OCI-M1 (cell line): ENCODE data around the gene GPD2.
"Not testable (repeated sequence)": the region's sequence is repeated elsewhere in the genome, so short reads cannot be mapped to it uniquely, and the experiment has no call there.

Experiments used
- DNase-seq: peaks from one replicate; lab custom pipeline; 2025; lab: John Stamatoyannopoulos, UW

GPD2 gene

DNA sequence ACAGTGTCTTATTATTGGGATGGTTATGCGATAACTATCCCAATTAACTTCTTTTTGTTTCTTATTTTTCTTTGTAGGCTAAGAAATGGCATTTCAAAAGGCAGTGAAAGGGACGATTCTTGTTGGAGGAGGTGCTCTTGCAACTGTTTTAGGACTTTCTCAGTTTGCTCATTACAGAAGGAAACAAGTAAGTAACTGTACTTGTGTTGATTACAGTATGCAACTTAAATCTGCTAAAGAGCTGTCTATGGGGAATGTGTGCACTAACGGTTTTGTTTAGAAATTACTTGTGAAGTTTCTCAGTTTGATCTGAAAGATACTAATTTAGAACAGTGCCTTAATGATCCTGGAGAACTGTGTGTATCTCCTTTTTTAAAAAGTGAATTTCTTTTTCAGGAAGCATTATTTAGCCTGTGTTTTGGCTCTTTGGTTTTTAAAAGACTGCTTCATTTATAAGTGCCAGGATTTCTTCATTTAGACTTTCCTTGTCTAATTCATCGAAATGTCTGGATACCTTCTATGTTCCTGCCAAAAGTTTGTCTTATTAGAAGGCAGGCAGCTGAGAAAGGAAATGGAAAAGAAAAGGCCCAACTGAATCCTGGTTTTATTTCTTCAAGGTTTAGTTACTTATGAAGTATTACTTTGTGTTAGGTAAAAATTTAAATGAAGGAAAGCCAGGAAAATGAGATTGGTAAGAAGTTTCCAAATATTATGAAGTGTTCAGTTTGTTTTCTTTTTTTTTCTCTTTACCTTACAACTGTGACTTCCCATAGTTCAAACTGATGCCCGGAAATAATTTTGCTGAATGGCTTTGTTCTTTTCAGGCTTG is 40.1 kb downstream of the GPD2 start:
- no peak for DNase-seq

DNA sequence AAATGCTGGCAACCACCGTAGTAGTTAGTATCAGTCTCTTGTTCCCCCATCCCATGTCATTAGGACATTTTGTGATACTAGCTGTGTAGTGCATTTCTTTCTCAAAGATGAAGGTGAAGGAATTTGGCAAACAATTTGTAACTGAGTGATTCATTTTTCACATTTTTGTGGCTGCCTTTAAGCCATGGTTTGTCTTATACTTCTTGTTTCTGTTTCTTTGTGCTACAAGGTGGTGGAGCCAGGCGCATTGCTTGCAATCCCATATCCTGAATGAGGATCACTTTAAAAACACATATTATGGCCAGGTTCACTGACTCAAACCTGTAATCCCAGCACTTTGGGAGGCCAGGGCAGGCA is 40.6 kb downstream of the GPD2 start:
- DNase-seq = no peak

DNA sequence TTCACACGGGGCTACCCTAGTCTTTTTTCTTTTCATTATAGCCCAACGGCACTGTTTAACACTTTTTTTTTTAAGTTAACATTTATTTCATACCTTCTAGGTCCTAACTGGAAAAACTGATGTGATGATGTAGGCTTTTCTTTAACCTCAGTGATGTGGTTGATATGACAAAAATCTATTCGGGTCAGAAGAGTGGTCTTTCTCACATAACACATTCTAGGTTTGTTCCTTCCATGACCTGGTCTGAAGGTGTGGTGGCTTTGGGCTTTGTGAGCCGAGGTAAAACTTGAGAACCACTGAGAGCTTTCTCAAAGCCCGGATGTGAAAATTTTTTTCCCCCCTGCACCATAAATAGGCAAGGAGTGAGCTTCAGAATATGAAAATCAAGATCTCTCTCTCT is 44.2 kb downstream of the GPD2 start:
- no peak for DNase-seq

DNA sequence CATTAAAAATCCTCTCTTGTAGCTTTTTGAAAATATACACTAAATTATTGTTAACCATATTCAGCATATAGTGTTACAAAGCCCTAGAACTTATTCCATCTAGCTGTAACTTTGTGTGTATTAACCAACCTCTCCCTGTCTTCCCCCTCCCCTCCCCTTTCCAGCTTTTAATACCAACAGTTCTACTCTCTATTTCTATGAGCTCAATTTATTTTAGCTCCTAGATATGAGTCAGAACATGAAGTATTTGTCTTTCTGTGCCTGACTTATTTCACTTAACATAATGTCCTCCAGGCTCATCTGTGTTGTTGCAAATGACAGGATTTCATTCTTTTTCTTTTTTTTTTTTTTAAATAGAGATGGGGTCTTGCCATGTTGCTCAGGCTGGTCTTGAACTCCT is 45.1 kb downstream of the GPD2 start:
- DNase-seq = no peak

DNA sequence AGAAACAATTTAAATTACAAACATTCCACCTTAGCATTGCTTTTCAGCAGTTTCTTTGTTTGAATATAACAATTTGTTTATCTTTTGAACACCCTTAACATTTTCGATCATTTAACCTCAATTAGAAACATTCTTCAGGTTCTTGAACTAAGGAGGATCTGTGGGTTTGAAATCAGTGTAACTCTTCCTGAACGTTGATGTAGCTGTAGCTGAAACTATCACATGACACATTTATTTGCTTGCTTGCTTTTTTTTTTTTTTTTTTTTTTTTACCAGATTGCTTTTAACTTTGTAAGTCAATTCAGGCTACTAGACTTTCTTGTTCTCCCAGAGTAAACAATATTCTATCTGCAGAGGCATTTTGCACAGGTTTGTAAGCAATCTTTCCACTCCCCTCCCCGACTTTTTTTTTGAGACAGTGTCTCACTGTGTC is 47.6 kb downstream of the GPD2 start:
- DNase-seq = no peak

DNA sequence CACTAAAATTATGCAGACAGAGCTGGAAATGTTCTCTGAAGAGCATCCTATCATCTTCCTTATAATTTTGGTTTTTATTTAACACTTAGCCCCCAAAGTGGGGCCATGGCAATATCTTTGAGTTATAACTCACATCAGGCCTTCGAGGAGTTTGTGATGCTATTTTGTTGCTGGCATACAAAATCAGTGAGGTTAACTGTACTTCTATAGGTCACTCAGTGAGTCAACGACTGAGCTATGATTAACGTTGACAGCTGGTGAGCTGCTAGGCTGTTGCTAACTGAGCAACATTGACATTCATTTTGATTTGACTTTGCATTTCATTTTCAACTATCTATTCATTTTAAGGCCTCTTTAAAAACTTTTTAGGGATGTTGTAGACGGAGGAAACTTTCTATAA is 50.0 kb downstream of the GPD2 start:
- DNase-seq = no peak

DNA sequence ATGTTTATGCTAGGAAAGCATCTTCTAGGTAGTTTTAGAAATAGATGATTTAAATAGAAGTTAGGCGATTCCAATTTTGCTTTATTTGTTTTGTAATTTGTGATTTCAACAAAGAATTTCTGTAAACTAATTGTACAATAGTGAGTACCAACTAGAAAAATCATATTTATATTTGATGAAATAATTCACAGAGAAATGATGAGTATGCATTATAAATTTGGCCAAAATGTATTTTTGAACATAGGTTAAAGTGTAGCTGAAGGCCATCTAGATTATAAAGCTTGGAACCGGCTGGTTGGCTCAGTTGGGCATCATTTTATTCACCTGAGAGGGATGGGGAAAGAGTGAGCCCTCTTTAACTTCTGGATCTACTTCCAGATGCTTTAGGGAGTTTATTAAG is 50.4 kb downstream of the GPD2 start:
- no peak for DNase-seq

DNA sequence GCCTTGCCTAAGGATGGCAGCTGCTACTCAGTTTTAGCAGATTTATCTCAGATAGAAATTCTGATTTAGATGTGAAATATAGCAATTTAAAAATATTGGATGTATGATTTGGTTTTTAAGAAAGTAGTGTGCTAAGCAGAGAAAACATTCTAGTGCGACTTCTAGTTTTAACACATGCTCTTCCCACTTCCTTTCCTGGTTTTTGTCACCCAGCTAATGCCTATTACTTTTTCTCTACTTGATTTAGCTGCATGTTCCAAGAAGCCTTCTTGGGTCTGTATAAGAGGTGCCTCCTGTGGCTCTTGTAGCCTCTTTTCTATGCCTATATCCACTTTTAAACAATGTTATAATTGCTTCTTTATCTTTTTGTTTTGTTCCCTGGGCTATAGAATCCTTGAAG is 53.0 kb downstream of the GPD2 start:
- DNase-seq = no peak

DNA sequence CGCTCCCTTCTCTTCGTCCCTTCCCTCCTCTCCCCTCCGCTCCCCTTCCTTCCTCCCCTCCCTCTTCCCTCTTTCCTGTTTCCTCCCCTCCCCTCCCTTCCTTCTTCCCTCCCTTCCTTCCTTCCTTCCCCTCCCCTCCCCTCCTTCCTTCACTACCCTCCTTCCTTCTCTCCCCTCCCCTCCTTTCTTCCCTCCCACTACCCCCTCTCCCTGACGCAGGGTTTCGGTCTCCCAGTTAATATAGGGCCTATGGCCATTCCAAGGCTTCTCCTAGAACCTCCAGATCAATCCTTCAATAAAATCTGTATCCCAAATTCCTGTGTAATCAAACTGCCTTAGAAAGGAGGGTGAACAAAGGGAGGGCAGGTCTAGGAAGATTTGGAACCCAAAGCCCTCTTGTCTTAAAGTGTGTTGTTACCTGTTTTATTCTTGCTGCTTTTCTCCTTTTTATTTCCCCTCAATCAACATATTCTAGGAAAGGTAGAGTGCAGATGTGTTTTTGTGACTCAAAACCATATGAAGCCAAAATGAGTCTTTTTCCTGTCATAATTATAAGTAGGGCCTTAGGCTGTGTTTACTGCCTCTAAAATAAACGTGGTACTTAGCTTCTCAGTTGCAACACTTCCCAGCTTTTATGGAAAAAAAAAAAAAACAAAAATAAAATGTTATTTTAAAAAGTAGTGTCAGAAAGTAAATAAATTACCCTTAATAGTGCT is 53.7 kb downstream of the GPD2 start:
- no peak for DNase-seq

DNA sequence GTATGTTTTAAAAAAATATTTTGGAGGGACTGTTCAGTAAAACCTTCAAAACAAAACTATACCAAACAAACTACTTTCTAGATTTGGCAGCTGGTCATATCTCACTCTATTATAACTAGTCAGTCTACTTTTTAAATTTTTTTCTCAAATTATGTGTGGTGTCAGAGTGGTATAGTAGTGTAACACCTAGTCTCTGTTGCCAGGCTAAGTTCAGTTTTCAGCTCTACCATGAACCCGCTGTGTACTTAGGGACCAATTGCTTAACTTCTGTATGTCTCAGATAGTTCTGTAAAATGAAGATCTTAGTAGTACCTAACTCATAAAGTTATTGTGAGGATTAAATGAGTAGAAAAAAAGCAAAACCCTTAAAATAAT is 54.3 kb downstream of the GPD2 start:
- DNase-seq = no peak

DNA sequence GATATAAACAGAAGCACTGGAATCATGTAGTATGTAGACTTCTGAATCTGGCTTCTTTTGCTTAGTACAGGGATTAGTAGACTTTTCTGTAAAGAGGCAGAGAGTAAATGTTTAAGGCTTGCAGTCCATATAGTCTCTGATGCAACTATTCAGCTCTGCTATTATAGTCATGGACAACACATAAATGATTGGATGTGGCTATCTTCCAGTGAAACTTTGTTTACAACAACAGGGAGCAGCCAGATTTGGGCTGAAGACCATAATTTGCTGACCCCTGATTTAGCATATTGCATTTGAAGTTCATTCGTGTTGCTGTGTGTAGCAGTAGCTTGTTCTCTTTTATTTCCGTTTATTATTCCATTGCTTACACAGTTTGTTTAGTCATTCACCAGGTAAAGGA is 55.0 kb downstream of the GPD2 start:
- no peak for DNase-seq

DNA sequence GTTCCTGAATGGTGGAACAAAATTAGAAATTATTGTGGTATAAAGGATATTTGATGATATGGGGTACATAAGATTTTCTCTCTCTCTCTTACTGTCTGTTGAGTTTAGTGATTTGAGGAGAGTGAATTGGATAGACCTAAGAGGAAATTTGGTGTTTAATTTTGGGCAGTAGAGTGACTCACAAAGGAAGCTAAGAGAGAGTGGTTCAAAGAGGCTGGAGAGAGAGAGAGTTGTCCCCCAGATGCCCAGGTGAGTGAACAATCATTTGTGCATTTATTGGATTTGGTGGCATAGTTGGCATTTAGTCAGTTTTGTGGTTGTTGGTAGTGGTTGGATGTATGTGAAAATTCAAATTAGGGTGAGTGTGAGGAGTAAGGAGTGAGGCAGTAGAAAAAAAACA is 56.8 kb downstream of the GPD2 start:
- no peak for DNase-seq

DNA sequence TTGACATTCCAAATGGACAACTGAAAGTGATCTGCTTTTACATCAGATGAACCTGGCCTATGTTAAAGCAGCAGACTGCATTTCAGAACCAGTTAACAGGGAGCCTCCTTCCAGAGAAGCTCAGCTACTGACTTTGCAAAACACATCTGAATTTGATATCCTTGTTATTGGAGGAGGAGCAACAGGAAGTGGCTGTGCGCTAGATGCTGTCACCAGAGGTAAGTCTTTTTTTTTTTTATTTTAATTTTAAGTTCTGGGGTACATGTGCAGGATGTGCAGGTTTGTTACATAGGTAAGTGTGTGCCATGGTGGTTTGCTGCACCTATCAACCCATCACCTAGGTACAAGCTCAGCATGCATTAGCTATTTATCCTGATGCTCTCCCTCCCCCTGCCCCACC is 59.8 kb downstream of the GPD2 start:
- not testable (repeated sequence) for DNase-seq

DNA sequence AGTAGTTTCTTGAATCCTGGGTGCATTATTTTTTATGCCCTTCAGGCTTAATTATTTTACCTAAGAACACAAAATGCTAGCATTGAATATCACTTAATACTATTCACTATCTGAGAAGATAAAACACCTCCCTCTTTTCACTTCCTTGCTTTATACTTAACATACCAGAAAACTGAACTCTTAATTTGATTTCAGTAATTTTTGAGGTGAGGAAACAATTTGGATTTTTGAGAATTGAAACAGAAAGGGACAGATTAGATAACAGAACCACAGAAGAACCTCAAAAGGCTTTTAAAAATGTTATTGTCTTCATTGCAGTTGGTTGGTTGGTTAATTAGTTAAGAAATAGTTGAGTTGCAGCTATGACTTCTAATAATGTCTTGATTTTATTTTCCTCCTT is 69.5 kb downstream of the GPD2 start:
- peak; percentile 26 for DNase-seq

DNA sequence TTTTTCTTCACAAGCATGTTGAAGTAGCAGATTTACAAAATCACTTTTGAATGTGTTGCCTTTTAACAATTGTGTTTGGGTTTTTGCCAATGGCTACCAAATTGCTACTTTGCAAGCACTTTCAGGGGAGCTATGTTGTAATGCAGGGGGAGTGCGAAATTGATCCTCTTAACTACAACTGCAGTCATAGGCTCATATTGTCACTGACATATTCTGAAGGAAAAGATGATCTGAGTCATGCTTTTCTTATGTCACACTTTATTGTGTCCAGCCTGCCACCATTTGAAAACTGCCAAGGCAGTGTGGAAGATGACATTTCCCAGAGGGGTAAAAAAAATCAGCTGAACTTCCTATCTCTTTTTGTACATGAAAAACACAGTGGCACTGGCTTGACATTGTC is 74.9 kb downstream of the GPD2 start:
- no peak for DNase-seq

DNA sequence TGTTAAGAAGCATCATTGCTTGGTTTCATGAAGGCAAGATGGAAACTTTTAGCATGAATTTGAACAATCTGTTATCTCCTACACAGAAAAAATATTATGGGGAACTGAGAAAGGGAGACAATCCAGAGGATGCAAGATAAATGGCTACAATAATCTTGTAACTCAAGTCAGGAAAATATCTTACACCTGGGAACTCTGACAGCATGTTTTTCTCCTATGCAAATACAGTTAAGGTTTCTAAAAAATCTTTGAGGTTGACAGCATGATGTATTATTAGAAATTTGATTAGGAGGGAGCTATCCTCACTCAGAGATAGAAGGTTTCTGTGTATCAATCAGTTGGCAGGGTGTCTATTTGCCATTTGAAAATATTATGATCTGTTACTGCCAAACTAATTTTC is 75.6 kb downstream of the GPD2 start:
- DNase-seq = no peak

DNA sequence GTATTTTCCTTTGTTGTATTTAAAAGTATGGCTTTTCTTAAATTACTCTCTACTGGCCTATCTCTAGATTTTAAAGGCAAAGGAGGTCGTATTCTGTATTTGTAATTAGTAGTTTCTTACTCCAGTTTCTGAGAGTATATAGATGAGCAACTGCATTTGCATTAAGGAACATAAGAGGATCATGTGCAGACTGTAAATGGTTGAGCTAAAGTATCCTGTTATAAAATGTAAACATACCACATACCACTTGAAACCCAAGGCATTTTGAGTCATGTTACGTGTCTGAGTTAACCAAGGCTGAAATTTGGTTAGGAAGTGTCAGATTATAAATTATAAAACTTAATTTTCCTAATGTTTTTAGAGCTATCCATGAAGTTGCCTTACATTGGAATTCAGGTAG is 76.3 kb downstream of the GPD2 start:
- no peak for DNase-seq

DNA sequence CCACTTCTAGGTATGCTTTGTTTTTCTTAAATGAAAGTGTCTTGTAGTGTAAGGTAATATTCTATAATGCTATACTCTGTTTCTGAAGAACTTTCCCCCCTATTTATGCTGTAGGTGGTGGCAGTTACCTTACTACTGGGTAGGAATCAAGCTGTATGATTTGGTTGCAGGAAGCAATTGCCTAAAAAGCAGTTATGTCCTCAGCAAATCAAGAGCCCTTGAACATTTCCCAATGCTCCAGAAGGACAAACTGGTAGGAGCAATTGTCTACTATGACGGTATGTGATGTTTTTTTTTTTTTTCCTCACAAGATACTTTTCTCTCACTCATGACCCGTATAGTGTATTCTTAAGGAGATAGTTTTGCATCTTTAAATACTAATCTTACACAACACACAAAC is 77.0 kb downstream of the GPD2 start:
- no peak for DNase-seq

DNA sequence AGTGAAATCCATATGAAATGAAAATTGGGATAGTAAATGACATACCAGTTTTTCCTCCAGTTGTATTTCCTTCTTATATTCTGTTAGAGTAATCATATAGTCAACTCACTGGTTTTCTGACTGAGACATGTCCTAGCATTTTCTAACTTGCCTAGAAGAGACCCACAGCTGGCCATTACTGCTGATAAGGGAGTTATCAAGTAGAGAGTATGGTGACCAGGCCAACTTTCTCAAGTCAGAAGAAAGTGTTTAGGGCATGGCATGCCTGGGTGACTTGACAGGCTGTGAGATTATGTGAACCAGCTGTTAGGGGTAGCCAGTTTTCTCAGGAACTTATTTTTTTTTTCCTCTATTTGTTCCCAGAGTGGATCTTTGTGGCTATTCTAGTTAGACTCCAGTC is 81.2 kb downstream of the GPD2 start:
- peak; percentile 59 for DNase-seq

DNA sequence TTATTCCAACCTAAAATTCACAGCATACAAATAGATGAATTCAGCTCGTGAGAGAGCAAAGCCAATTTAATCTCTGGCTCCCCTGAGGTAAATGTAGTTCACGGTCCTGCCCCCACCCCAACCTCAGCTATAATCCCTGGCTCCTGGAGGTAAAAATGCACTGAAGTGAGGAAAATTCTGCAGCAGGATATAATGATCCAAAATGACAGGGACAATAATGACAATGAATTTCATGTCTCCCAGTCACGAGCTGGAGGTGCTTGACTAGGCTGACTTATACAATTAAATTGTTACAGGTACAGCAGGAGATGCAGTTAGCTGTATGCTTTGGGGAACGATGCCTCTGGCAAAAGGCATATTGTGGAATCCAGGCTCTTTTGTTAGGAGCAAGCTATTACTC is 82.0 kb downstream of the GPD2 start:
- no peak for DNase-seq

DNA sequence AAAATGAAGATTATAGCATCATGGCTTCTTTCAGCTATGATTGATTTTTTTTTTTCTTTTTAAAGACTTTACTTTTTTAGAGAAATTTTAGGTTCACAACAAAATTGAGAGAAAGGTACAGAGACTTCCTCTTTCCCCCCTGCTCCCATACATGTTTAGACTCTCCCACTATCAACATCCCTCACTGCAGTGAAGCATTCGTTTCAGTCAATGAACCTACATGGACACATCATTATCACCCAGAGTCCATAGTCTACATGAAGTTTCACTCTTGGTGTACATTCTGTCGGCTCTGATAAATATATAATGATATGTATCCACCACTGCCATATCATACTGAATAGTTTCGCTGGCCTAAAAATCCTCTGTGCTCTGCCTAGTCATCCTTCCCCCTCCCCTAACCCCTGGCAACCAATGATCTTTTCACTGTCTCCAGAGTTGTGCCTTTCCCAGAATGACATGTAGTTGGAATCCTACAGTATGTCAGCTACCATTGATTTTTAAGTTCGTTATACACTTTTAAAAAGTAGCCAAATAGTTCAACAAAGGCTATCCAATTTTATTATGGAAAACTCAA is 86.8 kb downstream of the GPD2 start:
- DNase-seq = peak; percentile 85

DNA sequence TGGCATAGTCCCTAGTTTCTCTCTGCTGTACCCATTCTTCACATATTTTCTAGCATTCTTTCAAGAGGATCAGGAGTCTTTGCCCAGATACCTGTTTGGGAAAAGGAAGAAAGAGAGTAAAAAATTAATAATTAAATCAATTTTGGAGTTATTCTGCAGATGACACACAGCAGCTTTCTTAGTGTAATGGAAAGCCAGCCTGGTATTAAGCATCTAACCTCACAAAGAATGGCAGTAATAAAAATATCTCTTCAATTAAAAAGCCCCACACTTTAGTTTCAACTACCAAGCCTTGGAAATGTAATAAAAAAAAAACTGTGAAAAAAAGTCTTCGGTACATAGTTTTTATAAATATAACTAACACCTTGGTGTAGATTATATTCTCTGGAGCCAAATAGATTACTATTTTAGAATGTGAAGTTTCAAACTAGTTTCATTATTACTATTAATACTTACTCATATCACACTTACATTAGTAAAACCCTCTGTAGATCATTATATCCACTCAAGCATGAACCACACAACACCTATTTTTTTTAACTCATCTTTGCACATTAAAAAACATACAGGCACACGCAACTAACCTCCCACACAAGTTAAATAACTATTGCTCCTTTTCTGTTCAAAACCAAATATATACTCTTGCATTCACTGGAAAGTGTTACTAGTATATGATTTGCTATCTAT is 90.9 kb downstream of the GPD2 start:
- no peak for DNase-seq

DNA sequence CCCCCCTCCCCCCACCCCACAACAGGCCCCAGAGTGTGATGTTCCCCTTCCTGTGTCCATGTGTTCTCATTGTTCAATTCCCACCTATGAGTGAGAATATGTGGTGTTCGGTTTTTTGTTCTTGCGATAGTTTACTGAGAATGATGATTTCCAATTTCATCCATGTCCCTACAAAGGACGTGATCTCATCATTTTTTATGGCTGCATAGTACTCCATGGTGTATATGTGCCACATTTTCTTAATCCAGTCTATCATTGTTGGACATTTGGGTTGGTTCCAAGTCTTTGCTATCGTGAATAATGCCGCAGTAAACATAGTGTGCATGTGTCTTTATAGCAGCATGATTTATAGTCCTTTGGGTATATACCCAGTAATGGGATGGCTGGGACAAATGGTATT is 92.4 kb downstream of the GPD2 start:
- not testable (repeated sequence) for DNase-seq
